GM21390 (cell line): ENCODE measurements around the gene ADRA2A.

Experiments used
- ATAC-seq: cut with Tn5 transposase; IDR thresholded peaks from one replicate; pipeline ENCODE4 v1.9.1; 2021; ENCODE audit not compliant: unreplicated experiment

Gene ADRA2A

GRCh38 chr10:111083222-111084095, 6.6 kb downstream of the ADRA2A start:
- ATAC-seq: no peak

GRCh38 chr10:111084366-111085255, 7.8 kb downstream of the ADRA2A start:
- ATAC-seq: no peak

GRCh38 chr10:111085690-111086353, 9.0 kb downstream of the ADRA2A start:
- no peak for ATAC-seq

GRCh38 chr10:111086574-111086973, 9.7 kb downstream of the ADRA2A start:
- ATAC-seq: no peak

GRCh38 chr10:111087331-111087756, 10.5 kb downstream of the ADRA2A start:
- no peak for ATAC-seq

- ATAC-seq: no peak
Measured at GRCh38 chr10:111087968-111088505, 11.2 kb downstream of the ADRA2A start.

GRCh38 chr10:111089293-111089692, 12.5 kb downstream of the ADRA2A start:
- ATAC-seq: no peak

GRCh38 chr10:111091833-111092232, 15.0 kb downstream of the ADRA2A start:
- ATAC-seq: no peak

GRCh38 chr10:111093741-111094380, 17.0 kb downstream of the ADRA2A start:
- ATAC-seq: no peak

- ATAC-seq: no peak
Measured at GRCh38 chr10:111098679-111099437, 22.0 kb downstream of the ADRA2A start.

- no peak for ATAC-seq
Measured at GRCh38 chr10:111100198-111100597, 23.4 kb downstream of the ADRA2A start.

GRCh38 chr10:111101796-111102195, 25.0 kb downstream of the ADRA2A start:
- ATAC-seq: no peak

- ATAC-seq: no peak
Measured at GRCh38 chr10:111102359-111102837, 25.6 kb downstream of the ADRA2A start.

GRCh38 chr10:111103196-111103840, 26.5 kb downstream of the ADRA2A start:
- ATAC-seq: no peak

GRCh38 chr10:111104811-111105210, 28.0 kb downstream of the ADRA2A start:
- ATAC-seq: no peak

GRCh38 chr10:111106081-111106480, 29.3 kb downstream of the ADRA2A start:
- no peak for ATAC-seq

- no peak for ATAC-seq
Measured at GRCh38 chr10:111107023-111107422, 30.2 kb downstream of the ADRA2A start.

GRCh38 chr10:111107846-111108245, 31.0 kb downstream of the ADRA2A start:
- no peak for ATAC-seq

- no peak for ATAC-seq
Measured at GRCh38 chr10:111108441-111108840, 31.6 kb downstream of the ADRA2A start.
